GM19035 (cell line): ENCODE measurements around the gene UBXN10.

Experiments used
- ATAC-seq: cut with Tn5 transposase; IDR thresholded peaks from one replicate; pipeline ENCODE4 v1.9.1; 2021; ENCODE audit not compliant: unreplicated experiment

Gene UBXN10

GRCh38 chr1:20182415-20182814 is 3.5 kb upstream of the UBXN10 start:
- ATAC-seq = no peak

GRCh38 chr1:20183035-20183434 is 2.9 kb upstream of the UBXN10 start:
- no peak for ATAC-seq

- no peak for ATAC-seq
These were observed 2.2 kb upstream of the UBXN10 start for GRCh38 chr1:20183616-20184271.

GRCh38 chr1:20184481-20184900 is 1.4 kb upstream of the UBXN10 start:
- ATAC-seq = no peak

GRCh38 chr1:20184997-20185833 is 681 bp upstream of the UBXN10 start:
- no peak for ATAC-seq

GRCh38 chr1:20187103-20187812 is 1.4 kb downstream of the UBXN10 start:
- ATAC-seq = no peak

GRCh38 chr1:20187813-20188454 is 2.0 kb downstream of the UBXN10 start:
- ATAC-seq = no peak

- no peak for ATAC-seq
These were observed 2.5 kb downstream of the UBXN10 start for GRCh38 chr1:20188455-20188817.

- ATAC-seq = no peak
These were observed 3.8 kb downstream of the UBXN10 start for GRCh38 chr1:20189664-20190063.

- ATAC-seq = no peak
These were observed 4.6 kb downstream of the UBXN10 start for GRCh38 chr1:20190256-20191160.

GRCh38 chr1:20191266-20191825 is 5.5 kb downstream of the UBXN10 start:
- ATAC-seq = no peak

- no peak for ATAC-seq
These were observed 6.5 kb downstream of the UBXN10 start for GRCh38 chr1:20192364-20192763.

- no peak for ATAC-seq
These were observed 7.0 kb downstream of the UBXN10 start for GRCh38 chr1:20192871-20193411.

GRCh38 chr1:20194224-20194623 is 8.3 kb downstream of the UBXN10 start:
- ATAC-seq = no peak

GRCh38 chr1:20194757-20195461 is 9.0 kb downstream of the UBXN10 start:
- ATAC-seq = no peak

GRCh38 chr1:20195462-20195780 is 9.5 kb downstream of the UBXN10 start:
- ATAC-seq = no peak

GRCh38 chr1:20197329-20197791 is 11.5 kb downstream of the UBXN10 start:
- ATAC-seq = no peak

- ATAC-seq = no peak
These were observed 12.4 kb downstream of the UBXN10 start for GRCh38 chr1:20198296-20198695.

- ATAC-seq = no peak
These were observed 13.0 kb downstream of the UBXN10 start for GRCh38 chr1:20198918-20199317.
